ENCODE measurements around the gene EDAR. TPM values are rescaled to one million over a fixed set of nuclear protein-coding genes. Genes with fewer than 3 reads are reported as not detected.

Gene EDAR
- total RNA-seq, 1 donor from 2014 or later: not detected

GRCh38 chr2:108926561-108927380 is 62.2 kb downstream of the EDAR start:
- no peak overlapping the region for H3K27ac ChIP-seq (ENCODE audit: low read depth, low read length)
- H3K27me3 ChIP-seq (ENCODE audit: insufficient read depth, low read length): peaks cover 19% of the 10 kb centered on the region
- TF ChIP-seq EZH2 (IDR thresholded peaks at IDR 0.05; ENCODE audit: insufficient read depth, low read length) (no peak), CTCF (IDR thresholded peaks at IDR 0.05; ENCODE audit: insufficient read depth, low read depth, low read length) (no peak)
- Mint-ChIP-seq H3K4me1 (ENCODE audit: low read depth, unreplicated experiment) (no peaks in the 10 kb centered on the region), H3K27me3 (ENCODE audit: low read depth, unreplicated experiment) (peaks cover 76% of the 10 kb centered on the region), H3K4me3 (ENCODE audit: unreplicated experiment) (no peak overlapping the region), H3K9me3 (ENCODE audit: unreplicated experiment) (no peaks in the 10 kb centered on the region), H3K27ac (ENCODE audit: unreplicated experiment) (no peak overlapping the region), H3K36me3 (ENCODE audit: low read depth, unreplicated experiment) (no peaks in the 10 kb centered on the region)
- no peak overlapping the region for H3K4me2 ChIP-seq (ENCODE audit: low read length)
- no peaks in the 10 kb centered on the region for H3K79me2 ChIP-seq (ENCODE audit: insufficient read depth, low read length)
- H3K9me3 ChIP-seq (ENCODE audit: insufficient read depth, low read depth, low read length): no peaks in the 10 kb centered on the region
- H2AFZ ChIP-seq (ENCODE audit: low read depth, low read length): no peak overlapping the region
- H3K36me3 ChIP-seq (ENCODE audit: insufficient read depth, low read length): no peaks in the 10 kb centered on the region
- FAIRE-seq (no peak), DNase-seq (ENCODE audit: low read depth) (no peak)
- H4K20me1 ChIP-seq (ENCODE audit: insufficient read depth, low read length): peaks cover 3% of the 10 kb centered on the region
- H3K4me3 ChIP-seq (ENCODE audit: insufficient read depth, low read depth, low read length): no peak overlapping the region
- no peak overlapping the region for H3K9ac ChIP-seq (ENCODE audit: low read length)
- H3K4me1 ChIP-seq (ENCODE audit: insufficient read depth, low read length): peaks cover 4% of the 10 kb centered on the region

GRCh38 chr2:108925735-108926134 is 63.3 kb downstream of the EDAR start:
- H3K4me1 Mint-ChIP-seq (ENCODE audit: low read depth, unreplicated experiment): no peaks in the 10 kb centered on the region
- peaks cover 3% of the 10 kb centered on the region for H4K20me1 ChIP-seq (ENCODE audit: insufficient read depth, low read length)
- no peak overlapping the region for H3K27ac ChIP-seq (ENCODE audit: low read depth, low read length)
- no peak overlapping the region for H3K4me3 Mint-ChIP-seq (ENCODE audit: unreplicated experiment)
- no peaks in the 10 kb centered on the region for H3K36me3 Mint-ChIP-seq (ENCODE audit: low read depth, unreplicated experiment)
- no peak overlapping the region for H3K4me3 ChIP-seq (ENCODE audit: insufficient read depth, low read depth, low read length)
- no peaks in the 10 kb centered on the region for H3K9me3 Mint-ChIP-seq (ENCODE audit: unreplicated experiment)
- H3K27ac Mint-ChIP-seq (ENCODE audit: unreplicated experiment): no peak overlapping the region
- H3K9me3 ChIP-seq (ENCODE audit: insufficient read depth, low read depth, low read length): no peaks in the 10 kb centered on the region
- peaks cover 6% of the 10 kb centered on the region for H3K4me1 ChIP-seq (ENCODE audit: insufficient read depth, low read length)
- no peaks in the 10 kb centered on the region for H3K79me2 ChIP-seq (ENCODE audit: insufficient read depth, low read length)
- FAIRE-seq: no peak
- H3K27me3 Mint-ChIP-seq (ENCODE audit: low read depth, unreplicated experiment): peaks cover 72% of the 10 kb centered on the region
- H3K9ac ChIP-seq (ENCODE audit: low read length): no peak overlapping the region
- peaks cover 11% of the 10 kb centered on the region for H3K27me3 ChIP-seq (ENCODE audit: insufficient read depth, low read length)
- no peak for TF ChIP-seq CTCF (IDR thresholded peaks at IDR 0.05; ENCODE audit: insufficient read depth, low read depth, low read length)
- TF ChIP-seq EZH2 (IDR thresholded peaks at IDR 0.05; ENCODE audit: insufficient read depth, low read length): no peak
- DNase-seq (ENCODE audit: low read depth): no peak
- no peaks in the 10 kb centered on the region for H3K36me3 ChIP-seq (ENCODE audit: insufficient read depth, low read length)
- H2AFZ ChIP-seq (ENCODE audit: low read depth, low read length): no peak overlapping the region
- H3K4me2 ChIP-seq (ENCODE audit: low read length): no peak overlapping the region

GRCh38 chr2:108925286-108925685 is 63.7 kb downstream of the EDAR start:
- no peak overlapping the region for H3K27ac Mint-ChIP-seq (ENCODE audit: unreplicated experiment)
- no peaks in the 10 kb centered on the region for H3K9me3 ChIP-seq (ENCODE audit: insufficient read depth, low read depth, low read length)
- no peak overlapping the region for H2AFZ ChIP-seq (ENCODE audit: low read depth, low read length)
- FAIRE-seq (no peak), DNase-seq (ENCODE audit: low read depth) (no peak)
- no peaks in the 10 kb centered on the region for H3K36me3 ChIP-seq (ENCODE audit: insufficient read depth, low read length)
- TF ChIP-seq CTCF (IDR thresholded peaks at IDR 0.05; ENCODE audit: insufficient read depth, low read depth, low read length): no peak
- TF ChIP-seq EZH2 (IDR thresholded peaks at IDR 0.05; ENCODE audit: insufficient read depth, low read length): no peak
- H3K4me1 Mint-ChIP-seq (ENCODE audit: low read depth, unreplicated experiment): no peaks in the 10 kb centered on the region
- no peak overlapping the region for H3K4me3 Mint-ChIP-seq (ENCODE audit: unreplicated experiment)
- H3K4me1 ChIP-seq (ENCODE audit: insufficient read depth, low read length): peaks cover 6% of the 10 kb centered on the region
- H3K27me3 Mint-ChIP-seq (ENCODE audit: low read depth, unreplicated experiment): peaks cover 72% of the 10 kb centered on the region
- H3K9me3 Mint-ChIP-seq (ENCODE audit: unreplicated experiment): no peaks in the 10 kb centered on the region
- no peak overlapping the region for H3K9ac ChIP-seq (ENCODE audit: low read length)
- no peaks in the 10 kb centered on the region for H3K36me3 Mint-ChIP-seq (ENCODE audit: low read depth, unreplicated experiment)
- H3K27me3 ChIP-seq (ENCODE audit: insufficient read depth, low read length): peaks cover 11% of the 10 kb centered on the region
- H3K79me2 ChIP-seq (ENCODE audit: insufficient read depth, low read length): no peaks in the 10 kb centered on the region
- no peak overlapping the region for H3K4me3 ChIP-seq (ENCODE audit: insufficient read depth, low read depth, low read length)
- peaks cover 3% of the 10 kb centered on the region for H4K20me1 ChIP-seq (ENCODE audit: insufficient read depth, low read length)
- H3K27ac ChIP-seq (ENCODE audit: low read depth, low read length): no peak overlapping the region
- no peak overlapping the region for H3K4me2 ChIP-seq (ENCODE audit: low read length)

Measured in astrocyte (in vitro differentiated cells and primary cell).